HG03159 (cell line): ENCODE data around the gene ARMC7.
A peak's percentile ranks its signal among the peaks of the same experiment; 100 is the strongest.
"Not testable (repeated sequence)": the region's sequence is repeated elsewhere in the genome, so short reads cannot be mapped to it uniquely, and the experiment has no call there.

Experiments used
- ATAC-seq: cut with Tn5 transposase; IDR thresholded peaks from one replicate; pipeline ENCODE4 v1.9.1; 2021; ENCODE audit warnings: mild to moderate bottlenecking, moderate library complexity; ENCODE audit not compliant: unreplicated experiment

The ARMC7 gene

DNA sequence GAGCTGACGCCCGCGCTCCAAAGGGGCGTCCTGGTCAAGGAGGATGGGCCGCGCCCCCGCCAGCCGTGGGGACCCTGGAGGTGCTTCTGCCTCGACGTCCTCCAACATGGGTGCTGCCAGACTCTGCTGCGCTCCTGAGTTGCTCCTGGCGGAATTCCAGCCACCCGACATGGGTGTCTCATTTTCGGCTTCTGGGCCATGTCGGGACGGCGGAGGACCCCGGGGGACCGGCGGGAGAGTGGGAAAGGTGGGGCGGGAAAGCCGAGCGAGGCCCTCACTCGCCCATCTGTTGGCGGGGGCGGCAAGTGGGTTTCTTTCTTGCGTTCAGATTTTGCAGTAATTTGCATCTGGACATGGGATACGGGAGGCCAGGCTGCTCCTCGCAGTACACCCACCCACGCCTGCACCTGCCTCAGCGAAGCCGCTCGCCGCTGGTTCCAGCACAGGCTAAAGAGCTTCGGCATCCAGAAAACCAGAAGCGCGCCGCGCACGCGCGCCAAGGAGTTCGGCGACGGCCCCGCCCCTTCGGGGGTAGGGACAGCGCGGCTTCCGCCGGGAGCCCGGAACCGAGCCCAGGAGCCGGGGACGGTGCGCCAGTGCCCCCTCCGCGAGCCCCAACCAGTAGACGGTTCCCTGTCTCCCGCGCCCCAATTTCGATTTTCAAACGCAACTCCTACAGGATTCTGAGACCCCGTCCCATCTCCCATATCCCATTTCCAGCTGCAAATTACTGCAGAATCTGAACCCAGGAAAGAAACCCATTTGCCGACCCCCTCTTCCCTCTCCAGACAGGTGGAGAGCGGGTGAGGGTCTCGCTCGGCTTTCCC, at the start of gene ARMC7:
TSS of gene ARMC7 (plus strand) at position 563 of the 827 bp plus-strand sequence. CDS start 320 bp downstream, outside the sequence.
- ATAC-seq = peak; percentile 65

DNA sequence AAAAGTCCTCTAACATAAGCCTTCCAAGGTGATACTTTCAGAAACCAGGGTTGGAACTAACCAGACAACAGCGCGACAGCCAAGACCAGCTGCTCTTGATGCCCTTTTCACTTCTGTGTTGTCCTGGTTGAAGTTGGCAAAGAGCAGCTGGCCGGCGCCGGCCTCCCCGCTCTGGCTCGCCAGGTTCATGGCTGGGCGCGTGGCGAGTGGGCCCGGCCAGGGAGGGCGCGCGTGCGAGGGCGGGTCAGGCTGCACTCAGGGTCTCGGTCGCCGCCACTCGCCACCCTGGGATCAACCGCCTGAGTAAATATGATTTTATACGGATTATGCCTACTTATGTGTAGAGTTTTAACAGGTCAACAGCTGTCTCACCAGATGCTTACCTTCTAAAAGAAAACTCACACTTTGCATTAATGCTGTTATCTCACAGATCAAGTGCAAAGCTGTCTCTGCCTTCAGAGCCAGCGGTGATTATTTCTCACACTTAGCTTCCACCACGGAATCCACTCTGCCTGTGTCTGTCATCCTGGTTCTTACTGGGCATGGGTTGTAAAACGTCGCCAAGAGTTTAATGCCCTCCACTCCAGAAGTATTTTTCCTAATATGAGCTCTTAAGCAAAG, 49.2 kb upstream of the ARMC7 start:
- no peak for ATAC-seq

DNA sequence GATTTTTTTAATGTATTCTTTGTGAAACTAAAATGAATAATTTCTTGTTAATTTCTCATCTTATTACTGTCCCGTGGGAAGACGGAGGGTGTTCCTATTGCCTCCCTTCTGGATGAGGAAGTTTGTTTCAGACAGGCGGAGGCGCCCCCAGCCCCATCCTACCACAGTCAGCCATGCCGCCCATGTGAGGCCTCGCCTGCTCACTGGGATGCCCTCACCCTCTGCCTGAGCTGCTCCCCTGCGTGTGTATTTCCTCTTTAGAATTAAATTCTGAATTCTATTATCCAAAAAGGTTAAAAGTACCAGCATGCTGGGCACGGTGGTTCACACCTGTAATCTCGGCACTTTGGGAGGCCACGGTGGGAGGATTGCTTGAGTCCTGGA, 48.7 kb upstream of the ARMC7 start:
- ATAC-seq = no peak

DNA sequence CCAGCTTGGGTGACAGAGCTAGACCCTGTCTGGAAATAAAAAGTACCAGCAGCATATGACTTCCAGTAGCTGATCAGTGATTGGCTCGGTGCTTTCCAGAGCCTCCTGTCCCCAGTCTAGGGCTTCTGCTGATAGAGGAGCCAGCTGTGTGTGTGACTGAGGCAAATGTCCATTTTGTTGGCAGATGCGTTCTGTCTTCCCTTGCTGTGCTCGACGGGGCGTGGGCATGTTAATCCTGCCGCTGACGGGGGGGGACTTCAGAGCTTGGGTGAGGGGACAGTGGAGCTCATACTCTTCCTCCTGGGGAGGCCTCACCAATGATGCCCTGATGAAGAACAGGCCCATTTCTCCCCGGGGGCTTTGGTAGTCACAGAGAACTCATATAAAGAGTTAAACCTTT, 48.2 kb upstream of the ARMC7 start:
- no peak for ATAC-seq

DNA sequence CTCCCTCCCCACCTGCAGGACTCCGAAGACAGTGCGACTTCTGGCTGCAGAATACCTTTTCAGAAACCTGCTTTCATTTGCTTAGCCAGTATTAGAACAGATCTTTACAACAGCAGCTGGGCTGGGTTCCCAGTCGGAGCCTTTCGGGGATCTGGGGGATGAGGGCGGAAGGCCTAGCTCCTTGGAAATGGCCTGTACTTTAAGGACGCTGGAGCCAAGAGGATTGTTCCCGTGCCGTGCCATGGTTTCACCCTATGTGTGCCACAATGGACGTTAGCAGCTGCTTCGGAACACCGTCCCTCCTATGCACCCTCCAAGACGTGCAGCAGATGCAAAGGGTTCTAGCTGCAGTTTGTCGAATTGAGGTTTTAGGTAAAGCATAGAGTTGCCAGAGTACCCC, 46.6 kb upstream of the ARMC7 start:
- ATAC-seq = no peak

DNA sequence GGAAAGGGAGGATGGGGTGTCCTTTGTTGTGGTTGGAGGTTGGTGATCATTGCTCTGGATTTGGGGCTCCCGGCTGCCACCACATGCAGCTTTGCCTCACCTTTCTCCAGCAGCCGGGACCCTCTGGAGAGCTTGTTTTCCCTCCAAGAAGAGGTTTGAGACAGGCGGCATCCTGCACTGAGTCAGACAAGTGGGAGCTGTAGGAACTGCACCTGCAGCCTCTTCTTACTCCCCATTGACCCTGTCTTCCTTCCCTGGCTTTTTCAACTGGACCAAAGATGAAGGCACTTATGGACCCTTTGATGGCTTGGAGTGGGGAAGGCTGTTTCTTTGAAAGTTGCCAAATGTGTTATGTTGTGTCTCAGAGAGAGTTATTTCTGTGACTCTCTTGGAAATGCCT, 46.1 kb upstream of the ARMC7 start:
- ATAC-seq = no peak

DNA sequence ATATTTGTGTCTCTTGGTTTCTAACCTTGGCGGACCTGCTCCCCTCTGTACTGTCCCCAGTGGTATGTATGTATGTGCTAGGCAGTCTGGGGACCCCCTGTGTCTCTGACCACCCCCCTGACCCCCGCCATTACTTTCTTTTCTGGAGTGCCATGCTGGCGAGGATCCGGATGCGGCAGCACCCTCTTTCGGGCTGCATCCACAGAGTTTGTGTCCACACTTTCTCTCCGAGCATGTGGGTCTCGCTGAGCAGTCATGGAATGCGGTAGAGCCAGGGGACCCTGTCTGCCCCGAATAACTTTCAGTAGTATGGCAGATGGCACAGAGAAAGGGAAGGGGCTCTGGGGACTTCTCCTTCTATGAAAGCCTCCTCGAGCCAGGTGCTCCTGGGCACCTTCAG, 45.7 kb upstream of the ARMC7 start:
- ATAC-seq = no peak

DNA sequence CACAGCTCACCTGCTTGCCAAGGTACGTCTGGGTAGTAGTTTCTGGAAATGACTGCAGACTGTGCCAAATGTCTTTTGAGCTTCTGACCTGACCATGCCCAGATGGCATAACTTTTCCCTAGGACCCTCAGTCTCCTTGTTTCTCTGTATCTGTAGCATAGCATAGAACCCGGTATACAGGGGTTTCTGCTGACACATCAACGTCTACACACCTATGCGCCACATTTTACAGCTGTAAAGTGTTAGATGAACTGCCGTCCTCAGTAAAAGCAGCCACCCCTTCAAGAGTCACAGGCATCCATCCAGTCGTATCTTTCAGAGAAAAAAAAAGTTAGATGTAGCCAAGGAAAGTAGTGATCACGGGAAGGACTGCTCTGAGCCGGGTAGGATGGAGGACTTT, 45.3 kb upstream of the ARMC7 start:
- no peak for ATAC-seq

DNA sequence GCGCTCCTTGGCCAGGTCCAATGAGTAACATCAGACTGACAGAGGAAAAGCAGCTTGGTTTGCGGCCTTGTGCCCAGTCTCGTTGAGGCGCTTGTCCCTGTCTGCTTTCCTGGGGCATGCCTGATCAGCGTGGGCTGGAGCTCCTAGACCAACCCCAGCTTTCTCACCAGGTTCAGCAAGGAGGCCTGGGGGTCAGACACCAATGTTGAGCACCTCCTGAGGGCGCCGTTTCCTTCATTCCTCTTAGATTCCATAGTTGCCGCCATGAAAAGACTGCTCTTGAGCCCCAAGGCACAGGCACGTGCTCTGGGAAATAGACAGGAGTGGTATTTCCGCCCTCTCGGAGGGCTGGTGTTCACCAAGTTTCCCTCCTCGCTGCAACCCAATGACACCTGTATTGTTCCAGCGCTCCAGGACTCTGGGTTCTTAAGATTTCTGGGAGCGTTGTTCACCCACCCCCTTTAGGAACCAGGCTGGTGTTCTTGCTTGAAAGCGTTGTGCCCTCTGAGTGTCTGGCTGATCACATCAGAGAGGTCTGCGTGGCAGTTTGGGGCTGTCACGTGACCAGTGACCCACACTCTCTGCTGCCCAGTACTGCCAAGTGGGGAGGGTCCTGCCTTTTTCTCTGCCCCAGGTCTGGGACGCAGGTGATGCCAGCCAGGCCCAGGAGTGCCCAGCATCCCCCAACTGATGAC, 44.8 kb upstream of the ARMC7 start:
- ATAC-seq = no peak

DNA sequence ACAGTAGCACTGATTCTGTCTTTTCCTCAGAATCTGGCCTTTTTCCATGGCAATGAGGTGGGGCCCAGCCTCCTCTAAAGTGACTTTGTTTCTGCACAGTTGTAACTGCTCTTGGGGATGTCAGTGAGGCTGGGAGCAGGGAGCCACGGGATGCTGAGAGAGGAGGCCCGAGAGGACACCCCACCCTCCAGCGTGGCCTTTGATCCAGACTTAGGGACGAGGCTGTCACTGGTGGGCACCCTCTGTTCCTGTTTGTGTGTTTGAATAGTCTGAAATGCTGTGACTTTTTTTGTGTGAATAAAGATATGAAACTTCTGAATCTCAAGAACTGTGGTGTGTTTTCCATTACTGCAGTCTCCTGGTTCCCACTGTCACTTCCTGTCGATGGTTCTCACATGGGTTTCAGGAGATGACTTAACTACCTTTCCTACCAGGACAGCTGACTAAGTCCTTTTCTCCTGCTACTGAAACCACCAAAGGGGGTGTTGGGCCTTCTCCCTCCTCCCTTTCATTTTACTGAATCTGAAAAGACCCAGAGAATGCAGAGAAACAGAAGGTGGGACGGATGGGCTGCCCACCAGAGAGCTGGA, 44.1 kb upstream of the ARMC7 start:
- ATAC-seq = no peak

DNA sequence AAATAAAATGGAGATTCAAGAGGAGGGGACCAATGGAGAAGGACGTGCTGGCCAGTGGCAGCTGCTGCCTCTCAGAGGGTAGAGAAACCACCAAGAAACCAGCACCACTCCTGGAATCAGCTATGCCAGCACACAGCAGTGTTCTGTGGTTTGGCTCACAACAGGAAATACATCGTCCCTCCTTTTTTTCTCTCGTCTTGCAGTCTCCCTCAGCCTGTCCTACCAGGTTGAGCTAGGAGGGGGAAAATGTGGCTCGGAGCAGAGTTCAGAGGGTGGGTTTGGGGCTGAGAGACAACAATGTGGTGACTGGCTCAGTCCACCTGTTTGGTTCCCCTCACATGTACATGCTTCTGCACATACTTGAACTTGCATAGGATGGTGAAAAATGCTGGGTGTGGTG, 41.9 kb upstream of the ARMC7 start:
- ATAC-seq = no peak

DNA sequence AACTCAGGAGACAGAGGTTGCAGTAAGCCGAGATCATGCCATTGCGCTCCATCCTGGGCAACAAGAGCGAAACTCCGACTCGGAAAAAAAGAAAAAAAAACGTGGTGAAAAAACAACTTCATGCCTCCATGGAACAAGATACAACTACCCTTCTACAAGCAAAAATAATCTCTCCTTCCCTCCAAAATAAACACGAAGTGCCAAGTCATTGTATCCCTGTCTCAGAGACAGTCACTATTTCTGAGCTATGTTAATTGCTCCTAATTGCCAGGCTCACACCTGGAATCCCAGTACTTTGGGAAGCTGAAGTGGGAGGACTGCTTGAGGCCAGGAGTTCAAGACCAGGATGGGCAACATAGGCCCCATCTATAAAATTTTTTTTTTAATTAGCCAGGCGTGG, 41.0 kb upstream of the ARMC7 start:
- ATAC-seq = no peak

DNA sequence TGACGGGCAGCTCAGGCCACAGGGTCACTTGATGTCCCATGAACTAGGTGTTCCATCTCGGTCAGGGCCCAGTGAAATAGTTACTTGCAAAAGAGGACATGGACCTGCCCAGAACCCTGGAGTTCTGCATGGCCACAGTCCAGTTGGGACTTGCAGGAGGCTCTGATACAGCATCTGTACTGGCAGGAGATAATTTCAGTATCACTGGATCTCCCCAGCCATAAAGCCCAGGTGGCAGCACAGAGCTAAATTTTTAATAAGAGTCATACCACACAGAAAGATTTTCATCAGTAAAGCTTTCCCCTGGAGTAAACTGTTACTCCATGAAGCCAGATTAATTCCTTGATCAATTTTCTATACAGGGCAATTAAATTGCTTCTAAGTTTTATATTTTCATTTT, 40.0 kb upstream of the ARMC7 start:
- ATAC-seq = no peak

DNA sequence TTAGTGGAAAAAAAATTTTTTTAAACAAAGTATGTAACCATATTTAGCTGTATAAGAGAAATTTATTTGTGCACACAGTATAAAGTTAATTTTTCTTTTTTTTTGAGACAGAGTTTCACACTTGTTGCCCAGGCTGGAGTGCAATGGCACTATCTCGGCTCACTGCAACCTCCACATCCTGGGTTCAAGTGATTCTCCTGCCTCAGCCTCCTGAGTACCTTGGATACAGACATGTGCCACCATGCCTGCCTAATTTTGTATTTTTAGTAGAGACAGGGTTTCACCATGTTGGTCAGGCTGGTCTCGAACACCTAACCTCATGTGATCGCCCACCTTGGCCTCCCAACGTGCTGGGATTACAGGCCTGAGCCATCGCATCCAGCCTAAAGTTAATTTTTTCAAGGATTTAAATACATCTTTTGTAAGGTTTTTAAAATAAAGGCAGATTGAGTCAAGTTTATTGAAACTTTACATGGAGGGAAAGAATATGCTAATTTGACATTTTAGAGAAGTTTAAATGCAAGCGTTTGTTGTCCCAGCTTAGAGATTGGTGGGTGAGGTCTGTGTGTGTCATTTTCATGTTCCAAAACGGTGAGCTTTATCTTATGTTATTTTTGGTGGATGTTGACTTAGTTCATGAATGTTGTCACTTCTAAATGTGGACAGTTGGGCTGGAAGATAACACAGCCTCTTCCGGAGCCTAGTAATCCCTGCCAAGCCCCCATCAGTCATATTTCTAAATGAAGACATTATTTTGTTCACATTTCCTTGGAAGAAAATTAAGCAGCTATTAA, 38.1 kb upstream of the ARMC7 start:
- not testable (repeated sequence) for ATAC-seq

DNA sequence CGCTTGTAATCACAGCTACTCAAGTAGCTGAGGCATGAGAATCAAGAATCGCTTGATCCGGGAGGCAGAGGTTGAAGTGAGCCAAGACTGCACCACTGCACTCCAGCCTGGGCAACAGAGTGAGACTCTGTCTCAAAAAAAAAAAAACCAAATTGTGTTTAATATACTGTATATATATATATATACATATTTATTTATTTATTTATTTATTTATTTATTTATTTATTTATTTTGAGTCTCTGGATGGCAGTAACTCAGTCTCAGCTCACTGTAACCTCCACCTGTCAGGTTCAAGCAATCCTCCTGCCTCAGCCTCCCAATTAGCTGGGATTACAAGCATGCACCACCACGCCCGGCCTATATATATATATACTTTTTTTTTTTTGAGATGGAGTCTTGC, 36.9 kb upstream of the ARMC7 start:
- not testable (repeated sequence) for ATAC-seq

DNA sequence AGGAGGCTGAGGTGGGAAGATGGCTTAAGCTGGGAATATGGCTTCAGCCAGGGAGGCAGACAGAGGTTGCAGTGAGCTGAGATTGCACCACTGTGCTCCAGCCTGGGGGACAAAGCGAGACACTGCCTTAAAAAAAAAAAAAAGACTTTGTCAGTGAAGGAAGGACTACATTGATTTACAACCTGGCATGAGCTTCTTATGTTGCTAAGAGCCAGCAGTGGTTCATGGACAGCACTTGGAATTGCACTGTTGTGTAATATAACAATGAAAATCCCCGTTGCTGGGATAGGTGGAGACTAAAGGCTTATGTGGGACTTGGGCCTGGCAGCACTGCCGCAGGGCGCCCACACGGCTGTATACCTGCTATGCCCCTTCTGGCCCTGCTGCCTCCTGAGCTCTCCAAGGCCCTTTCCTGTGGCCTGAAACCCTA, 36.1 kb upstream of the ARMC7 start:
- no peak for ATAC-seq

DNA sequence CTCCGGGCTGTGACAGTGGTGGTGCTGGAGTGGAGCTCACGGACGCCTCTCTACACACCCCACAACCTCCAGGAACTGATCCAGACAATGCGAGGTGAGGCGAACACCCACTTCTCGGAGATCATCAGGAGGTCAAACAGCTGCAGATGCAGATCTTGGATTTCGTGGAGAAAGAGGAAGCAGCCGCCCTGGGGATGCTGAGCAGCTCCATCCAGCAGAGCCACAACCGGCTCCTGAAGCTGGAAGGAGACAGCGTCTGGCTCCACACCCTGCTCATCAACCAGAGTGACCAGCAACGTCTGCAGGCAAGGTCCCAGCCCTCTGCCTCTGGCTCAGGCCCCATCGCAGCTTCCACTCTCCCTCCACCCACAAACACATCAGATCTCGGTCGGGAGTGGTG, 35.2 kb upstream of the ARMC7 start:
- no peak for ATAC-seq

DNA sequence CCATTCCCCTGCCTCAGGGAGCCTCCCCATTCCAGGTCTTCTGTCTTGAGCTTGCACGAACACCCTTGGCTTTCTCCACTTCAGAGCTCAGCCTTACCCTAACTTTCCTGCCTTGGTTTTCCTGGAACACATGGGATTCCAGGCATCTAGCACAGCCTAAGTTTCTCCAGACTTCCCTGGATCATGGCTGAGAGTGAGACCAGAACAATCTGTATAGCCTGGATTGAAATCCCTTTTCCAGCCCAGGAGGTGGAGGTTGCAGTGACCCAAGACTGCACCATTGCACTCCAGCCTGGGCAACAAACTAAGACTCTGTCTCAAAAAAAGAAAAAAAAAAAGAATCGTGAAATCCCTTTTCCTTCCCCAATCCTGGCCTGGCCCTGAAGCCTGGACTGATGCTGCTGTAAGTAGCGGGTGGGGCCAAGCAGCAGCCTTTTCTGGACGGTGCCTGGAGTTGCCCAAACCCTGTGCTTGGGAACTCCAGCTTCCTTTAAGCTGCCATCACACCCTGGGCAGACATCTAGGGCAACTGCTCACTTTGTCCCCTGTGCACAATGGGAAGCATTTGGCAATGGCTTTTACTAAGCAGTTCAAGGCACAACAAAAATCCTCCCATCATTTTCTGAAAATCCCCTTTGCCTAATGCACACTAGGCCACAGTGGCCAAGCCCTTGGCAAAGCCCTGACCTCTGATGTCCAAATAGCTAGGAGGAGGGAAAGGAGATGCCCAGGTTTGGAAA, 34.0 kb upstream of the ARMC7 start:
- ATAC-seq = no peak

DNA sequence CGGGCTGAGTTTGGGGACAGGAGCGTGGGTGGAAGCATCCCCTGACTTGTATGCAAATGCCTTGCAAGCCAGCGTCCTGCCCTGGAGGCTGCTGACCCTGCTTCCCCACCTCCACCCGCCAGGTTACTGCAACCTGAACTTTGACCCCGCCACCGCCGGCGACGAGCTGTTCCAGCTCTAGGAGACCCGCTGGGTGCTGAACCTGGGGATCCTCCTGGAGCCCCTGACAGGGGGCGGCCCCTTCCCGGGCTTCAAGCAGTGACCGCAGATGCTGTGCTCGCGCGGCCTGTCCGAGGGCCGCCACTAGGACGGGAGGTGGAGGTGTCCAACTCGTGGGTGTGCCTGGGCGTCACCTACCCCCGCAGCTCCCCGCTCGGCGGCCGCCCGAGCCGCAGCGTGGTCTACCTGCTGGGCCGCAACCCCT, 32.7 kb upstream of the ARMC7 start:
- no peak for ATAC-seq
